ENCODE measurements around the gene COG5. TPM values are rescaled to one million over a fixed set of nuclear protein-coding genes. Genes with fewer than 3 reads are reported as not detected.

COG5 gene
- polyA plus RNA-seq, 1 of the 3 experiments (the other 2 are of a cell fraction): 21.2 TPM

GRCh38 chr7:107254398-107254985 lies 309.2 kb downstream of the COG5 start:
- H3K4me3 ChIP-seq (ENCODE audit: low read depth in 2 of 2, low read length in 1 of 2): no peak overlapping the region
- no peak overlapping the region for H3K27ac ChIP-seq (ENCODE audit: low read depth in 2 of 2, low read length in 1 of 2)
- no peaks in the 10 kb centered on the region for H3K27me3 ChIP-seq (ENCODE audit: insufficient read depth)
- no peaks in the 10 kb centered on the region for H4K20me1 ChIP-seq (ENCODE audit: insufficient read depth)
- H3K36me3 ChIP-seq (replicated peaks in 1 of 2; ENCODE audit: control insufficient read depth in 1 of 2, insufficient read depth in 2 of 2, low read length in 1 of 2): peaks cover 9 to 19% of the 10 kb centered on the region in 2 experiments
- H3F3A ChIP-seq (replicated peaks; ENCODE audit: insufficient read depth): peaks cover 3% of the 10 kb centered on the region
- H2AFZ ChIP-seq (ENCODE audit: low read depth): no peak overlapping the region
- no peak overlapping the region for H3K4me2 ChIP-seq
- POLR2A ChIA-PET: no interaction called here
- no peak overlapping the region for H3K9ac ChIP-seq
- no peaks in the 10 kb centered on the region for H3K9me2 ChIP-seq
- no peaks in the 10 kb centered on the region; a peak in 1 of 4 replicates for H3K4me1 ChIP-seq (ENCODE audit: control insufficient read depth in 1 of 2, insufficient read depth in 2 of 2, low read depth in 1 of 2, low read length in 1 of 2)
- CTCF ChIA-PET: no interaction called here
- 95% methylated on average over 5 of the region's 5 CpGs for WGBS (ENCODE audit: low lambda C conversion rate)
- 0 out of 2 replicates have a peak, but pooled peaks have one; percentile 29 for TF ChIP-seq MEF2A (IDR thresholded peaks at IDR 0.05; ENCODE audit: borderline replicate concordance, low read depth)
- no peak for TF ChIP-seq NRF1 (IDR thresholded peaks at IDR 0.05; ENCODE audit: low read depth, low read length)
- no peaks in the 10 kb centered on the region for H3K9me3 ChIP-seq
- H3K79me2 ChIP-seq (ENCODE audit: insufficient read depth): no peaks in the 10 kb centered on the region
- no peak for DNase-seq

DNA sequence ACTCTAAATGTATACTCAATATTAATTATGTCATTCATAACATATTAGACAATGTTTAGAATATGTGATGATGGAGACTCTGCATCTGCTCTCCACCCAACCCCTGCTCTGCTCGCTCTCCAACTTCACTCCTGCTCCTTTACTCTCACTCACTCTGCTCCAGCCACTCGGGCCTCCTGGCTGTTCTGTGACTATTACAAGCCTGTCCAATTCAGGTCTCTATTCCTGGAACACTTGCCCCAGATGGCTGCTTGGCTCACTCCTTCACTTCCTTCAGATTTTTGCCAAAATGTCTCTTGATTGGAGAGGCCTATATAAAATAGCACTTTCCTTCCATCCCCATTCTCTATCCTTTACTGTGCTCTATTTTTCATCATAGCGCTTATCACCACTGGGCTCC lies 310.1 kb downstream of the COG5 start:
- WGBS (ENCODE audit: low lambda C conversion rate): 99% methylated on average over 3 of the region's 3 CpGs
- Histone ChIP-seq H3K9me2 (no peaks in the 10 kb centered on the region), H3K79me2 (ENCODE audit: insufficient read depth) (no peaks in the 10 kb centered on the region), H3K36me3 (replicated peaks in 1 of 2; ENCODE audit: control insufficient read depth in 1 of 2, insufficient read depth in 2 of 2, low read length in 1 of 2) (peaks cover 9 to 20% of the 10 kb centered on the region in 2 experiments), H3K4me2 (no peak overlapping the region), H3K4me1 (ENCODE audit: control insufficient read depth in 1 of 2, insufficient read depth in 2 of 2, low read depth in 1 of 2, low read length in 1 of 2) (no peaks in the 10 kb centered on the region; a peak in 1 of 4 replicates), H3K27me3 (ENCODE audit: insufficient read depth) (no peaks in the 10 kb centered on the region), H3K27ac (ENCODE audit: low read depth in 2 of 2, low read length in 1 of 2) (no peak overlapping the region), H3K4me3 (ENCODE audit: low read depth in 2 of 2, low read length in 1 of 2) (no peak overlapping the region), H3K9ac (no peak overlapping the region), H3F3A (replicated peaks; ENCODE audit: insufficient read depth) (peaks cover 3% of the 10 kb centered on the region), H3K9me3 (no peaks in the 10 kb centered on the region), H2AFZ (ENCODE audit: low read depth) (no peak overlapping the region), H4K20me1 (ENCODE audit: insufficient read depth) (no peaks in the 10 kb centered on the region)
- ChIA-PET CTCF (no interaction called here), POLR2A (interaction anchor here (0.6 kb wide), 1 partner anchor 41 kb away, joined by 5 read pairs; no protein-coding TSS in a partner anchor)
- TF ChIP-seq SMC3 (IDR thresholded peaks at IDR 0.05; ENCODE audit: low read depth, low read length) (no peak), FOXJ3 (CRISPR knock-in tag; IDR thresholded peaks at IDR 0.05) (no peak), GATA2 (CRISPR knock-in tag; IDR thresholded peaks at IDR 0.05) (no peak), RAD21 (IDR thresholded peaks at IDR 0.05; ENCODE audit: low read length) (no peak), RFX5 (IDR thresholded peaks at IDR 0.05; ENCODE audit: low read length) (no peak), RXRA (IDR thresholded peaks at IDR 0.05; ENCODE audit: borderline replicate concordance, low read depth) (no peak), TEAD4 (IDR thresholded peaks at IDR 0.05; ENCODE audit: borderline replicate concordance, insufficient read depth) (no peak), MXI1 (IDR thresholded peaks at IDR 0.05; ENCODE audit: low read depth, low read length) (no peak), ELF1 (IDR thresholded peaks at IDR 0.05) (no peak), JUND (IDR thresholded peaks at IDR 0.05) (no peak), EZH2phosphoT487 (IDR thresholded peaks at IDR 0.05; ENCODE audit: borderline replicate concordance, low read depth) (no peak), GABPA (IDR thresholded peaks at IDR 0.05; ENCODE audit: low read depth) (no peak)
- TF ChIP-seq, protein P1, sequence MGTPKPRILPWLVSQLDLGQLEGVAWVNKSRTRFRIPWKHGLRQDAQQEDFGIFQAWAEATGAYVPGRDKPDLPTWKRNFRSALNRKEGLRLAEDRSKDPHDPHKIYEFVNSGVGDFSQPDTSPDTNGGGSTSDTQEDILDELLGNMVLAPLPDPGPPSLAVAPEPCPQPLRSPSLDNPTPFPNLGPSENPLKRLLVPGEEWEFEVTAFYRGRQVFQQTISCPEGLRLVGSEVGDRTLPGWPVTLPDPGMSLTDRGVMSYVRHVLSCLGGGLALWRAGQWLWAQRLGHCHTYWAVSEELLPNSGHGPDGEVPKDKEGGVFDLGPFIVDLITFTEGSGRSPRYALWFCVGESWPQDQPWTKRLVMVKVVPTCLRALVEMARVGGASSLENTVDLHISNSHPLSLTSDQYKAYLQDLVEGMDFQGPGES (IDR thresholded peaks at IDR 0.05; ENCODE audit: low read depth, low read length): no peak
- TF ChIP-seq, protein P2, sequence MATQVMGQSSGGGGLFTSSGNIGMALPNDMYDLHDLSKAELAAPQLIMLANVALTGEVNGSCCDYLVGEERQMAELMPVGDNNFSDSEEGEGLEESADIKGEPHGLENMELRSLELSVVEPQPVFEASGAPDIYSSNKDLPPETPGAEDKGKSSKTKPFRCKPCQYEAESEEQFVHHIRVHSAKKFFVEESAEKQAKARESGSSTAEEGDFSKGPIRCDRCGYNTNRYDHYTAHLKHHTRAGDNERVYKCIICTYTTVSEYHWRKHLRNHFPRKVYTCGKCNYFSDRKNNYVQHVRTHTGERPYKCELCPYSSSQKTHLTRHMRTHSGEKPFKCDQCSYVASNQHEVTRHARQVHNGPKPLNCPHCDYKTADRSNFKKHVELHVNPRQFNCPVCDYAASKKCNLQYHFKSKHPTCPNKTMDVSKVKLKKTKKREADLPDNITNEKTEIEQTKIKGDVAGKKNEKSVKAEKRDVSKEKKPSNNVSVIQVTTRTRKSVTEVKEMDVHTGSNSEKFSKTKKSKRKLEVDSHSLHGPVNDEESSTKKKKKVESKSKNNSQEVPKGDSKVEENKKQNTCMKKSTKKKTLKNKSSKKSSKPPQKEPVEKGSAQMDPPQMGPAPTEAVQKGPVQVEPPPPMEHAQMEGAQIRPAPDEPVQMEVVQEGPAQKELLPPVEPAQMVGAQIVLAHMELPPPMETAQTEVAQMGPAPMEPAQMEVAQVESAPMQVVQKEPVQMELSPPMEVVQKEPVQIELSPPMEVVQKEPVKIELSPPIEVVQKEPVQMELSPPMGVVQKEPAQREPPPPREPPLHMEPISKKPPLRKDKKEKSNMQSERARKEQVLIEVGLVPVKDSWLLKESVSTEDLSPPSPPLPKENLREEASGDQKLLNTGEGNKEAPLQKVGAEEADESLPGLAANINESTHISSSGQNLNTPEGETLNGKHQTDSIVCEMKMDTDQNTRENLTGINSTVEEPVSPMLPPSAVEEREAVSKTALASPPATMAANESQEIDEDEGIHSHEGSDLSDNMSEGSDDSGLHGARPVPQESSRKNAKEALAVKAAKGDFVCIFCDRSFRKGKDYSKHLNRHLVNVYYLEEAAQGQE (IDR thresholded peaks at IDR 0.05; ENCODE audit: low read depth, low read length): no peak
- TF ChIP-seq, protein P3, sequence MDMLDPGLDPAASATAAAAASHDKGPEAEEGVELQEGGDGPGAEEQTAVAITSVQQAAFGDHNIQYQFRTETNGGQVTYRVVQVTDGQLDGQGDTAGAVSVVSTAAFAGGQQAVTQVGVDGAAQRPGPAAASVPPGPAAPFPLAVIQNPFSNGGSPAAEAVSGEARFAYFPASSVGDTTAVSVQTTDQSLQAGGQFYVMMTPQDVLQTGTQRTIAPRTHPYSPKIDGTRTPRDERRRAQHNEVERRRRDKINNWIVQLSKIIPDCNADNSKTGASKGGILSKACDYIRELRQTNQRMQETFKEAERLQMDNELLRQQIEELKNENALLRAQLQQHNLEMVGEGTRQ (IDR thresholded peaks at IDR 0.05; ENCODE audit: borderline replicate concordance, low read depth, low read length): no peak
- TF ChIP-seq, protein P4, sequence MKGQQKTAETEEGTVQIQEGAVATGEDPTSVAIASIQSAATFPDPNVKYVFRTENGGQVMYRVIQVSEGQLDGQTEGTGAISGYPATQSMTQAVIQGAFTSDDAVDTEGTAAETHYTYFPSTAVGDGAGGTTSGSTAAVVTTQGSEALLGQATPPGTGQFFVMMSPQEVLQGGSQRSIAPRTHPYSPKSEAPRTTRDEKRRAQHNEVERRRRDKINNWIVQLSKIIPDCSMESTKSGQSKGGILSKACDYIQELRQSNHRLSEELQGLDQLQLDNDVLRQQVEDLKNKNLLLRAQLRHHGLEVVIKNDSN (IDR thresholded peaks at IDR 0.05; ENCODE audit: borderline replicate concordance, low read depth): no peak
- DNase-seq: no peak

Data from SK-N-SH (cell line).